ENCODE results near the gene STAT5A. TPM values are rescaled to one million over a fixed set of nuclear protein-coding genes. Genes with fewer than 3 reads are reported as not detected.

The STAT5A gene
- total RNA-seq, 1 experiment from 2014 or later: 6.4 TPM

DNA sequence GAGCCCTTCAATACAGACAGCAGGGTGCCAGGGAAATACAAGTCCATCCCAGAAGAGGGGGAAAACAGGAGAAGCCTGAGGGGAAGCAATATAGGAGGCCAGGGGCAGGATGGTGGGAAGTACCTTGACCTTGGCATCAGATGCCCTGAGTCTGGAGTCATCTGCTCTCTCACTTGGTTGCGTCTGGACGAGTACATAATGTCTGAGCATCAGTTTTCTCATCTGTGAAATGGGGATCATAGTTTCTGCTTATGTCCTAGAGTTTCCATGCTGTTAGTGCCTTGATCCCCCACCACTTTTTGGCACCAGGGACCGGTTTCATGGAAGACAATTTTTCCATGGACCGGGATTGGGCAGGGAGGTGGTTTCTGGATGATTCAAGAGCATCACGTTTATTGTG, 2.3 kb downstream of the STAT5A start:
- Histone ChIP-seq H3K4me1 (ENCODE audit: insufficient read depth, low read length) (peaks cover 5% of the 10 kb centered on the region; the same call in 1 of the 2 replicates), H3T11ph (ENCODE audit: low read length) (no peak overlapping the region), H2BK12ac (ENCODE audit: insufficient read length, low read depth, low read length) (no peak overlapping the region), H2BK120ac (ENCODE audit: low read depth, low read length, poor library complexity, severe bottlenecking) (no peak overlapping the region), H3K14ac (ENCODE audit: insufficient read depth, low read length) (no peak overlapping the region), H4K8ac (replicated peaks; ENCODE audit: insufficient read length, low read depth, low read length) (no peak overlapping the region), H4K91ac (ENCODE audit: insufficient read length, low read depth, low read length) (no peak overlapping the region), H2AFZ (ENCODE audit: low read length) (no peak overlapping the region), H3K4me2 (ENCODE audit: insufficient read depth, insufficient read length, low read length) (no peak overlapping the region), H2BK5ac (ENCODE audit: insufficient read length, low read length) (no peak overlapping the region), H3K18ac (ENCODE audit: insufficient read length, low read depth, low read length) (no peak overlapping the region), H3K56ac (ENCODE audit: insufficient read length, low read depth, low read length) (no peak overlapping the region), H3K27ac (ENCODE audit: insufficient read length, low read depth, low read length) (no peak overlapping the region), H3K9ac (ENCODE audit: extremely low read depth, insufficient read length, low read length) (no peak overlapping the region), H3K23ac (ENCODE audit: insufficient read length, low read depth, low read length) (no peak overlapping the region), H4K20me1 (ENCODE audit: control insufficient read depth, insufficient read depth, insufficient read length) (no peaks in the 10 kb centered on the region), H2BK15ac (ENCODE audit: low read depth, low read length) (no peak overlapping the region), H3K79me1 (ENCODE audit: insufficient read depth, low read depth, low read length, poor library complexity, severe bottlenecking) (no peaks in the 10 kb centered on the region), H3K79me2 (ENCODE audit: insufficient read depth, low read length) (no peaks in the 10 kb centered on the region), H4K5ac (ENCODE audit: insufficient read length, low read depth, low read length) (no peak overlapping the region), H2BK20ac (ENCODE audit: low read depth, low read length, poor library complexity, severe bottlenecking) (no peak overlapping the region), H2AK5ac (ENCODE audit: insufficient read length, low read length) (no peak overlapping the region), H3K9me3 (ENCODE audit: control insufficient read depth, low read depth, low read length) (no peaks in the 10 kb centered on the region), H3K23me2 (ENCODE audit: insufficient read length, low read depth, low read length, poor library complexity, severe bottlenecking) (peaks cover 4% of the 10 kb centered on the region), H3K27me3 (ENCODE audit: insufficient read depth, low read length) (no peaks in the 10 kb centered on the region; the same call in 1 of the 2 replicates), H3K4ac (ENCODE audit: low read depth, low read length) (no peak overlapping the region)
- peaks cover 0 to 2% (median 0%) of the 10 kb centered on the region in 3 experiments; a peak in 2 of 7 replicates for H3K36me3 Mint-ChIP-seq (ENCODE audit: insufficient read depth in 1 of 3, low read depth in 3 of 3)
- peaks cover 38% of the 10 kb centered on the region for H3K27me3 Mint-ChIP-seq (ENCODE audit: low read depth)
- H3K27ac Mint-ChIP-seq: no peak overlapping the region
- WGBS (ENCODE audit: extremely low coverage, insufficient read length, low lambda C conversion rate): no CpG with 5 or more reads among the region's 5 CpGs
- peak; percentile 16 for DNase-seq
- no peak overlapping the region for H3K4me3 Mint-ChIP-seq
- H3K4me1 Mint-ChIP-seq: peaks cover 4 to 18% of the 10 kb centered on the region in 2 experiments
- no peaks in the 10 kb centered on the region for H3K9me3 Mint-ChIP-seq
- TF ChIP-seq, protein P1, sequence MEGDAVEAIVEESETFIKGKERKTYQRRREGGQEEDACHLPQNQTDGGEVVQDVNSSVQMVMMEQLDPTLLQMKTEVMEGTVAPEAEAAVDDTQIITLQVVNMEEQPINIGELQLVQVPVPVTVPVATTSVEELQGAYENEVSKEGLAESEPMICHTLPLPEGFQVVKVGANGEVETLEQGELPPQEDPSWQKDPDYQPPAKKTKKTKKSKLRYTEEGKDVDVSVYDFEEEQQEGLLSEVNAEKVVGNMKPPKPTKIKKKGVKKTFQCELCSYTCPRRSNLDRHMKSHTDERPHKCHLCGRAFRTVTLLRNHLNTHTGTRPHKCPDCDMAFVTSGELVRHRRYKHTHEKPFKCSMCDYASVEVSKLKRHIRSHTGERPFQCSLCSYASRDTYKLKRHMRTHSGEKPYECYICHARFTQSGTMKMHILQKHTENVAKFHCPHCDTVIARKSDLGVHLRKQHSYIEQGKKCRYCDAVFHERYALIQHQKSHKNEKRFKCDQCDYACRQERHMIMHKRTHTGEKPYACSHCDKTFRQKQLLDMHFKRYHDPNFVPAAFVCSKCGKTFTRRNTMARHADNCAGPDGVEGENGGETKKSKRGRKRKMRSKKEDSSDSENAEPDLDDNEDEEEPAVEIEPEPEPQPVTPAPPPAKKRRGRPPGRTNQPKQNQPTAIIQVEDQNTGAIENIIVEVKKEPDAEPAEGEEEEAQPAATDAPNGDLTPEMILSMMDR (conservative IDR thresholded peaks at IDR 0.05): no peak
